ENCODE data around the gene ENTPD2.

DNA sequence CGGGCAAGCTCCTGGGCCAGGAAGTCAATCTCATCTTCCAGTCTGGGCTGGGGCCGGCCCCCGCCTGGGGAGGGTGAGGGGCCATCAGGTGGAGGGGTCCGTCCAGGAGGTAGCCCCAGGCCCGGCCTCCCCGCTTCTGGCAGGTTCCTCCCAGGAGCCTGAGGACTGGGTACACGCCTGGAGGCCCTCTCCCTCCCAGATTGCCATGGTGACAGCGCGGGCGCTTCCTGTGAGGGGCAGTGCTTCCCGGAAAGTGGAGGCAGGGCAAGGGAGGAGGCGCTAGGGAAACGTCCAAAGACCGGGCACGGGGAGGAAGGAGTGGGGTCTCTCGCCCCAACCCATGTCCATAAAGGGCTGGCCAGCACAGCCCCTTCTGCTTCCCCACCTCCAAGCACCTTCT is 12.7 kb downstream of the ENTPD2 start:
- TF ChIP-seq, protein P1, sequence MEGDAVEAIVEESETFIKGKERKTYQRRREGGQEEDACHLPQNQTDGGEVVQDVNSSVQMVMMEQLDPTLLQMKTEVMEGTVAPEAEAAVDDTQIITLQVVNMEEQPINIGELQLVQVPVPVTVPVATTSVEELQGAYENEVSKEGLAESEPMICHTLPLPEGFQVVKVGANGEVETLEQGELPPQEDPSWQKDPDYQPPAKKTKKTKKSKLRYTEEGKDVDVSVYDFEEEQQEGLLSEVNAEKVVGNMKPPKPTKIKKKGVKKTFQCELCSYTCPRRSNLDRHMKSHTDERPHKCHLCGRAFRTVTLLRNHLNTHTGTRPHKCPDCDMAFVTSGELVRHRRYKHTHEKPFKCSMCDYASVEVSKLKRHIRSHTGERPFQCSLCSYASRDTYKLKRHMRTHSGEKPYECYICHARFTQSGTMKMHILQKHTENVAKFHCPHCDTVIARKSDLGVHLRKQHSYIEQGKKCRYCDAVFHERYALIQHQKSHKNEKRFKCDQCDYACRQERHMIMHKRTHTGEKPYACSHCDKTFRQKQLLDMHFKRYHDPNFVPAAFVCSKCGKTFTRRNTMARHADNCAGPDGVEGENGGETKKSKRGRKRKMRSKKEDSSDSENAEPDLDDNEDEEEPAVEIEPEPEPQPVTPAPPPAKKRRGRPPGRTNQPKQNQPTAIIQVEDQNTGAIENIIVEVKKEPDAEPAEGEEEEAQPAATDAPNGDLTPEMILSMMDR (IDR thresholded peaks at IDR 0.05): no peak
- no peak for TF ChIP-seq POLR2AphosphoS5 (IDR thresholded peaks at IDR 0.05)
- no peak for TF ChIP-seq POLR2A (IDR thresholded peaks at IDR 0.05; ENCODE audit: low read depth)
